ENCODE measurements around the gene ADD1. TPM values are rescaled to one million over a fixed set of nuclear protein-coding genes. Genes with fewer than 3 reads are reported as not detected.

ADD1 gene
- total and polyA plus RNA-seq, 4 donors = 62.2 to 142 (median 83.4) TPM

GRCh38 chr4:2805712-2806389, 37.8 kb upstream of the ADD1 start:
- DNase-seq (ENCODE audit: low spot score) = no peak
- Histone ChIP-seq H3K36me3 (ENCODE audit: control insufficient read depth in 4 of 4, insufficient read depth in 3 of 4, low read depth in 1 of 4, low read length in 3 of 4) (peaks cover 0 to 7% (median 3%) of the 10 kb centered on the region in 4 donors), H3K9me3 (ENCODE audit: control insufficient read depth in 4 of 4, low read length in 3 of 4) (no peaks in the 10 kb centered on the region), H3K4me1 (ENCODE audit: control insufficient read depth in 4 of 4, insufficient read depth in 4 of 4, low read length in 3 of 4) (peaks cover 5 to 80% (median 54%) of the 10 kb centered on the region in 4 donors), H3K27ac (ENCODE audit: low read depth in 1 of 2, low read length in 2 of 2) (peak overlapping the region; percentile 1 to 19), H3K4me3 (ENCODE audit: low read depth in 1 of 3, low read length in 3 of 3) (no peak overlapping the region), H3K27me3 (ENCODE audit: control insufficient read depth in 4 of 4, insufficient read depth in 4 of 4, low read length in 3 of 4) (no peaks in the 10 kb centered on the region), H3K9ac (ENCODE audit: low read depth in 1 of 2, low read length in 2 of 2) (no peak overlapping the region)
- WGBS = 46% methylated on average over 20 of the region's 20 CpGs
- peak; percentile 7 for TF ChIP-seq SP1 (IDR thresholded peaks at IDR 0.05)
- TF ChIP-seq CTCF (IDR thresholded peaks at IDR 0.05; ENCODE audit: low read depth, low read length, missing input control) = no peak

GRCh38 chr4:2806390-2807355, 37.0 kb upstream of the ADD1 start:
- no peaks in the 10 kb centered on the region for H3K9me3 ChIP-seq (ENCODE audit: control insufficient read depth in 4 of 4, low read length in 3 of 4)
- H3K27ac ChIP-seq (ENCODE audit: low read depth in 1 of 2, low read length in 2 of 2) = peak overlapping the region; percentile 14 to 23
- no peaks in the 10 kb centered on the region for H3K27me3 ChIP-seq (ENCODE audit: control insufficient read depth in 4 of 4, insufficient read depth in 4 of 4, low read length in 3 of 4)
- H3K9ac ChIP-seq (ENCODE audit: low read depth in 1 of 2, low read length in 2 of 2) = no peak overlapping the region
- H3K36me3 ChIP-seq (ENCODE audit: control insufficient read depth in 4 of 4, insufficient read depth in 3 of 4, low read depth in 1 of 4, low read length in 3 of 4) = peaks cover 0 to 7% (median 3%) of the 10 kb centered on the region in 4 donors
- 55% methylated on average over 28 of the region's 28 CpGs for WGBS
- TF ChIP-seq FOXA1 (IDR thresholded peaks at IDR 0.05) (no peak), NR2F2 (IDR thresholded peaks at IDR 0.05) (no peak), REST (IDR thresholded peaks at IDR 0.05) (no peak), SP1 (IDR thresholded peaks at IDR 0.05) (no peak), JUND (IDR thresholded peaks at IDR 0.05) (no peak), EGR1 (IDR thresholded peaks at IDR 0.05; ENCODE audit: low read depth in 2 of 2) (no peak), GABPA (IDR thresholded peaks at IDR 0.05 in 1 of 2, conservative IDR thresholded peaks at IDR 0.05 in 1 of 2) (no peak), HNF4A (conservative IDR thresholded peaks at IDR 0.05) (no peak), FOXA2 (IDR thresholded peaks at IDR 0.05) (no peak), RAD21 (IDR thresholded peaks at IDR 0.05) (no peak), HNF4G (IDR thresholded peaks at IDR 0.05) (no peak), ZBTB33 (IDR thresholded peaks at IDR 0.05) (no peak), CTCF (IDR thresholded peaks at IDR 0.05; ENCODE audit: low read depth, low read length, missing input control) (no peak), TAF1 (conservative IDR thresholded peaks at IDR 0.05) (no peak), RXRA (IDR thresholded peaks at IDR 0.05) (no peak)
- H3K4me1 ChIP-seq (ENCODE audit: control insufficient read depth in 4 of 4, insufficient read depth in 4 of 4, low read length in 3 of 4) = peaks cover 13 to 82% (median 58%) of the 10 kb centered on the region in 4 donors
- H3K4me3 ChIP-seq (ENCODE audit: low read depth in 1 of 3, low read length in 3 of 3) = no peak overlapping the region
- DNase-seq (ENCODE audit: low spot score) = no peak
